Fibroblast of skin of scalp (primary cell): Measurements from ENCODE around the gene PDE6G. TPM values are rescaled to one million over a fixed set of nuclear protein-coding genes. Genes with fewer than 3 reads are reported as not detected.

Experiments
- DNase-seq: peaks from one replicate; pipeline ENCODE4 v3.0.0-alpha.2; 2013
- polyA plus RNA-seq, 2 experiments: library from polyadenylated mRNA; unstranded; fragments of 120-200 nt; gene quantifications; one replicate each; pipeline ENCODE4 v1.2.1, GENCODE V29; 2013; ENCODE audit not compliant: insufficient read length in 2 of 2

Gene PDE6G
- polyA plus RNA-seq (2013, experiment 1 of 2; ENCODE audit: insufficient read length), result 0.87 TPM
- 0.84 TPM for polyA plus RNA-seq (2013, experiment 2 of 2; ENCODE audit: insufficient read length)

- no peak for DNase-seq
Observed at GRCh38 chr17:81656118-81656743, at the start of gene PDE6G. PDE6G (minus strand) TSS chr17:81656542; CDS start chr17:81653305, 3,237 bp downstream.

GRCh38 chr17:81705518-81706231 lies 49.3 kb upstream of the PDE6G start:
- DNase-seq, result no peak

- no peak for DNase-seq
Observed at GRCh38 chr17:81703747-81704654, 47.7 kb upstream of the PDE6G start.

GRCh38 chr17:81702934-81703746 lies 46.8 kb upstream of the PDE6G start, which contains the start of gene MRPL12:
MRPL12 (plus strand) TSS chr17:81703367; CDS start chr17:81703502, 135 bp downstream.
- peak; percentile 91 for DNase-seq

- no peak for DNase-seq
Observed at GRCh38 chr17:81701288-81702071, 45.1 kb upstream of the PDE6G start.

GRCh38 chr17:81700353-81701287 lies 44.3 kb upstream of the PDE6G start:
- DNase-seq, result no peak

GRCh38 chr17:81697261-81698044 lies 41.1 kb upstream of the PDE6G start:
- no peak for DNase-seq

GRCh38 chr17:81696218-81696941 lies 40.0 kb upstream of the PDE6G start:
- DNase-seq, result no peak

- no peak for DNase-seq
Observed at GRCh38 chr17:81695801-81696200, 39.5 kb upstream of the PDE6G start.

- DNase-seq, result no peak
Observed at GRCh38 chr17:81695211-81695610, 38.9 kb upstream of the PDE6G start.

- DNase-seq, result no peak
Observed at GRCh38 chr17:81694810-81695209, 38.5 kb upstream of the PDE6G start.

- DNase-seq, result no peak
Observed at GRCh38 chr17:81693509-81694210, 37.3 kb upstream of the PDE6G start.

GRCh38 chr17:81691608-81692007 lies 35.3 kb upstream of the PDE6G start:
- no peak for DNase-seq

- no peak for DNase-seq
Observed at GRCh38 chr17:81691196-81691595, 34.9 kb upstream of the PDE6G start.

GRCh38 chr17:81690549-81690948 lies 34.2 kb upstream of the PDE6G start:
- DNase-seq, result no peak

- DNase-seq, result no peak
Observed at GRCh38 chr17:81690066-81690465, 33.7 kb upstream of the PDE6G start.

- no peak for DNase-seq
Observed at GRCh38 chr17:81688616-81689015, 32.3 kb upstream of the PDE6G start.
